ENCODE measurements around the gene FBLN5. TPM values are rescaled to one million over a fixed set of nuclear protein-coding genes. Genes with fewer than 3 reads are reported as not detected.
"Not testable (repeated sequence)": the region's sequence is repeated elsewhere in the genome, so short reads cannot be mapped to it uniquely, and the experiment has no call there.

Gene FBLN5
- total RNA-seq, 6 experiments from 2014 or later: 6.7 to 36.3 (median 17.8) TPM

GRCh38 chr14:91845652-91846051 lies 101.8 kb downstream of the FBLN5 start:
- Histone ChIP-seq H3K36me3 (no peaks in the 10 kb centered on the region), H3K4me3 (no peak overlapping the region), H3K27ac (no peak overlapping the region), H3K9me3 (no peaks in the 10 kb centered on the region), H3K27me3 (no peaks in the 10 kb centered on the region), H3K4me1 (no peaks in the 10 kb centered on the region)
- no peak for TF ChIP-seq CTCF (IDR thresholded peaks at IDR 0.05)
- no peak for TF ChIP-seq POLR2A (IDR thresholded peaks at IDR 0.05)
- intact Hi-C loops (cut with DNase I): no loop called here
- WGBS (ENCODE audit: insufficient coverage, low coverage, low lambda C conversion rate, missing lambda C conversion rate): 100% methylated on average over 2 of the region's 2 CpGs
- ATAC-seq (no peak), DNase-seq (no peak)

- 87% methylated on average over 5 of the region's 8 CpGs for WGBS (ENCODE audit: insufficient coverage, low coverage, low lambda C conversion rate, missing lambda C conversion rate)
- H3K36me3 ChIP-seq; DNase-seq; intact Hi-C loops (cut with DNase I); ATAC-seq; H3K27me3 ChIP-seq; H3K9me3 ChIP-seq; H3K4me1 ChIP-seq; H3K4me3 ChIP-seq; H3K27ac ChIP-seq: not testable (repeated sequence)
Observed at GRCh38 chr14:91845056-91845455, 102.4 kb downstream of the FBLN5 start.

- intact Hi-C loops (cut with DNase I): no loop called here
- Histone ChIP-seq H3K4me1 (no peaks in the 10 kb centered on the region), H3K27ac (no peak overlapping the region), H3K36me3 (no peaks in the 10 kb centered on the region), H3K9me3 (no peaks in the 10 kb centered on the region), H3K27me3 (no peaks in the 10 kb centered on the region), H3K4me3 (no peak overlapping the region)
- TF ChIP-seq CTCF (IDR thresholded peaks at IDR 0.05) (no peak), POLR2A (IDR thresholded peaks at IDR 0.05) (no peak)
- no peak for ATAC-seq
- WGBS (ENCODE audit: insufficient coverage, low coverage, low lambda C conversion rate, missing lambda C conversion rate): 68% methylated on average over 4 of the region's 4 CpGs
- DNase-seq: no peak
Observed at GRCh38 chr14:91844029-91844428, 103.5 kb downstream of the FBLN5 start.

GRCh38 chr14:91843437-91843836 lies 104.1 kb downstream of the FBLN5 start:
- Histone ChIP-seq H3K27ac (no peak overlapping the region), H3K9me3 (no peaks in the 10 kb centered on the region), H3K27me3 (no peaks in the 10 kb centered on the region), H3K4me1 (no peaks in the 10 kb centered on the region), H3K4me3 (no peak overlapping the region), H3K36me3 (no peaks in the 10 kb centered on the region)
- intact Hi-C loops (cut with DNase I): no loop called here
- DNase-seq (no peak), ATAC-seq (no peak)
- 82% methylated on average over 4 of the region's 4 CpGs for WGBS (ENCODE audit: insufficient coverage, low coverage, low lambda C conversion rate, missing lambda C conversion rate)
- TF ChIP-seq POLR2A (IDR thresholded peaks at IDR 0.05) (no peak), CTCF (IDR thresholded peaks at IDR 0.05) (no peak)

GRCh38 chr14:91841065-91841464 lies 106.4 kb downstream of the FBLN5 start:
- DNase-seq (no peak), ATAC-seq (no peak)
- intact Hi-C loops (cut with DNase I): no loop called here
- no peaks in the 10 kb centered on the region for H3K9me3 ChIP-seq
- H3K4me3 ChIP-seq: no peak overlapping the region
- H3K36me3 ChIP-seq: no peaks in the 10 kb centered on the region
- no peak overlapping the region for H3K27ac ChIP-seq
- H3K27me3 ChIP-seq: no peaks in the 10 kb centered on the region
- no peaks in the 10 kb centered on the region for H3K4me1 ChIP-seq
- TF ChIP-seq POLR2A (IDR thresholded peaks at IDR 0.05) (no peak), CTCF (IDR thresholded peaks at IDR 0.05) (no peak)

All from right lobe of liver (tissue), 6 donors.